GM12873 (cell line): Measurements from ENCODE around the gene ADORA2B.

Experiments
- TF ChIP-seq, protein P1 (sequence below): IDR thresholded peaks from 2 replicates; pipeline ENCODE4 v1.5.1; 2012; ENCODE audit warnings: low read depth, mild to moderate bottlenecking, moderate library complexity, low read length, control low read depth; ENCODE audit not compliant: insufficient read depth; ENCODE audit errors: missing control alignments

Gene ADORA2B

DNA sequence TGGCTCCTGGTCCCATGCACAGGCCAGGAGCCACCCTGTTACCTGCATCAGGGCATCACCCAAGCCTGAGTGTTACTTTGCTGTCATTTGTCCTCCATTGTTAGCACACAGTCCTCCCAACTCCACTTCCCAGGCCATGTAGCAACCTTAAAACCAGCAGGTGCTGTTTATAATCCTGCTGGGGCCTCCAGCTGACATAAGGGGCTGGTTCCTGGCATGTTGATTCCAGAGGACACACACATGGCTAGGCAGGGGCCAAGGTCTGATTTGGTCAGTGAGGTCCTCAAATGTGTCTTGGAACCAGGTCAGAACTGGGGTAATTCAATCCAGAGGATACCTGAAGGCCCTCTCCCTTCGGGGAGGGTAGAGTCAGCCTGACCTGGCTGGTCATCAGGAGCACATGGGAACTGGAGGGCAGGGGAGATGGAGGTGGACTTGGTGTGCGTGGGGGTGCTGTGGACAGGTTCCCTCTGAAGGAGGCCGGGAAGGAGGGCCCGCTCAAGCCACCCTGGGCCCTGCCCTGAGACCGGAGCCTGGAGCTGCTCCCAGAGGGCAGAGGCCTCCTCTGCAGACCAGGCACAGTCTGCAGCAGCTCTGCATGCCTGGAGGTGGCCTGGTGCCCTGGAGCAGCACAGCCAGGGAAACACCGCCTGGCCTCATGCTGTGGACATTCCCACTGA lies 6.6 kb downstream of the ADORA2B start:
- TF ChIP-seq, protein P1, sequence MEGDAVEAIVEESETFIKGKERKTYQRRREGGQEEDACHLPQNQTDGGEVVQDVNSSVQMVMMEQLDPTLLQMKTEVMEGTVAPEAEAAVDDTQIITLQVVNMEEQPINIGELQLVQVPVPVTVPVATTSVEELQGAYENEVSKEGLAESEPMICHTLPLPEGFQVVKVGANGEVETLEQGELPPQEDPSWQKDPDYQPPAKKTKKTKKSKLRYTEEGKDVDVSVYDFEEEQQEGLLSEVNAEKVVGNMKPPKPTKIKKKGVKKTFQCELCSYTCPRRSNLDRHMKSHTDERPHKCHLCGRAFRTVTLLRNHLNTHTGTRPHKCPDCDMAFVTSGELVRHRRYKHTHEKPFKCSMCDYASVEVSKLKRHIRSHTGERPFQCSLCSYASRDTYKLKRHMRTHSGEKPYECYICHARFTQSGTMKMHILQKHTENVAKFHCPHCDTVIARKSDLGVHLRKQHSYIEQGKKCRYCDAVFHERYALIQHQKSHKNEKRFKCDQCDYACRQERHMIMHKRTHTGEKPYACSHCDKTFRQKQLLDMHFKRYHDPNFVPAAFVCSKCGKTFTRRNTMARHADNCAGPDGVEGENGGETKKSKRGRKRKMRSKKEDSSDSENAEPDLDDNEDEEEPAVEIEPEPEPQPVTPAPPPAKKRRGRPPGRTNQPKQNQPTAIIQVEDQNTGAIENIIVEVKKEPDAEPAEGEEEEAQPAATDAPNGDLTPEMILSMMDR = no peak

DNA sequence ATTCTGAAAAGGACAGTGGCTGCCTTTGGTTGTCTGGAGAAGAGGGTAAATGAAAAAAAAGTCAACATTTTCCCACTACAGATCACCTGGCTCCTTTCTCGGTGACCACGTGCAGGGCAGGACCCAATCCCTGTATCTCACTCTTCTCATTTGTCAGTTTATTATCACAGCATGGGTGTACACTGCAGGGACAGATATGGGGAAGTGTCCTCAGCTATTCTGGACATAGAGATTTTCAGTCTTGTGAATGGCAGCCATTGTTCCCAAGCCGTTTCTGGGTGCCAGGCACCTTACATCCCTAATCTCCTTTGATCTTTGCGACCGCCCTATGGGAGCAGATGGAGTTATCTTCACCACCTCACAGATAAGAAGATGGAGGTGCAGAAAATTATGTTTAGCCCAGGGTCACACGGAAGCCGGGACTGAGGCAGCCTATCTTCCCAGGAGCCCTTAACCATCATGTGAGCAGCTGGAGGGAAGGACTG lies 7.2 kb downstream of the ADORA2B start:
- TF ChIP-seq, protein P1 = no peak

- TF ChIP-seq, protein P1 = no peak
Observed at GRCh38 chr17:15952916-15953790, 8.2 kb downstream of the ADORA2B start.

DNA sequence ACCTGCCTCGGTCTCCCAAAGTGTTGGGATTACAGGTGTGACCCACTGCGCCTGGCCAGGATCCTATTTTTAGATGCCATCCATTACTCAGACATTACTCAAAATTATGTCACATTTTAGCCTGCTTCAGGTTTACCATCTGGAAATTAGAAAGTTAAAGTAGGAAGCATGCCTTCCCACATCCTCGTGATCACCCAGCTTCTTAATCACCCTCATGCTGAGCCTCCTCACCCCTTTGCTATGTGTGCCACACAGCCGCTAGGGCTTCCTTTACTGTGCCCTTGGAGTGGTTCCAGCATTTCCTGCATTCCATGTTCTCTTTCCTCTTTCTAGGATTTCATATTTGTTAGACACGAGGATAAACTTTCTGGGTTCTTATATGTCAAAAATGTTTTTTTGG lies 9.3 kb downstream of the ADORA2B start:
- TF ChIP-seq, protein P1 = no peak

DNA sequence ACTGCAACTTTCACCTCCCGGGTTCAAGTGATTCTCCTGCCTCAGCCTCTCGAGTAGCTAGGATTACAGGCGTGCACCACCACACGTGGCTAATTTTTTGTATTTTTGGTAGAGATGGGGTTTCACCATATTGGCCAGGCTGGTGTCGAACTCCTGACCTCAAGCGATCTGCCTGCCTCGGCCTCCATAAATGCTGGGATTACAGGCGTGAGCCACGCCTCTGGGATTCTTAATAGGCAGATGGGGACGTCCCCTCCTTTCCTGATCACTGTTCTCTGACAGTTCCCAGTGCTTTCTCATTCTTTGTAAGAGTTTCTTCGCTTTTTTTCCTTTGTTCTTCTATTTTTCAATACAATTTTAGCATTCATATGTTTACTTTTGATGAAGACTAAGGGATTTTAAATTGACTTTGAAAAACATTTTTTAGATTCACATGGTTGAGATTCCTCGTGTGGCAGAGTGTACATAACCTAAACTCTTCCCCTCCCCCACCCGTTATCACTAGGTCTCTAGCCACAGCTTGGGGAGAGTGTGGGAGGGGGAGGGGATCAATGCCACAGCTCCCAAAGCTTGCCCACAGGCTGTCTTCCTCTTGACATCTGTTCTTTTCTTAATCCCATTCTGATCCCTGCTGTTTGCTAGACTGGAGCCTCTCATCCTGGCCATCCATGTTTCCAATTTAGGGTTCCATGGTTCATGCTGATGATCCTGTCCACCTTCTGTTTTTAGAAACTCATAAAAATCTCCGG lies 11.0 kb downstream of the ADORA2B start:
- TF ChIP-seq, protein P1 = no peak

- TF ChIP-seq, protein P1 = no peak
Observed at GRCh38 chr17:15957206-15957605, 12.3 kb downstream of the ADORA2B start.
